ENCODE measurements around the gene KLRF2. TPM values are rescaled to one million over a fixed set of nuclear protein-coding genes. Genes with fewer than 3 reads are reported as not detected.
"Not testable (repeated sequence)": the region's sequence is repeated elsewhere in the genome, so short reads cannot be mapped to it uniquely, and the experiment has no call there.

KLRF2 gene
- total RNA-seq, 6 experiments from 2014 or later = not detected

DNA sequence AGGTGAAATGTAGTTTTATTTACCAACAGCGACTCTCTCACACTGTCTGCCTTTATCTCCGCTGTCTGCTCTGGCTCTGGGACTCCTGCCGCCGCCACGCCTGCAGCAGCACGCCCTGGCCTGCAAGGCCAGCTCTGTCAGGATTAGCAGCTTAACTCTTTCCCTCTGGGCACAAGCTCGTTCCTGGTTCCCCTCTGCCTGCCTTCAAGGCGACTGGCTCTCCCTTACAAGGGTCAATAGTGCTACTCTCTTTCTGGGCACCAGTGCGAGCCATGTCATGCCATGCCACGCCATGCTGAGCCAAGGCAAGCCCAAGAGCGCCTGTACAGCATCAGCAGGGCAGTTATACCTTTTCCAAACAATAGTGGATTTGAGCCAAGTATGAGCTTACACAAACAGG, 8.5 kb upstream of the KLRF2 start:
- H3K4me1 ChIP-seq = peaks cover 0 to 5% (median 0%) of the 10 kb centered on the region in 4 donors
- no peaks in the 10 kb centered on the region for H3K27me3 ChIP-seq
- intact Hi-C loops (cut with DNase I) = no loop called here
- no peaks in the 10 kb centered on the region for H3K36me3 ChIP-seq
- no peaks in the 10 kb centered on the region for H3K9me3 ChIP-seq
- no peak for TF ChIP-seq POLR2A (IDR thresholded peaks at IDR 0.05)
- TF ChIP-seq, protein P1, sequence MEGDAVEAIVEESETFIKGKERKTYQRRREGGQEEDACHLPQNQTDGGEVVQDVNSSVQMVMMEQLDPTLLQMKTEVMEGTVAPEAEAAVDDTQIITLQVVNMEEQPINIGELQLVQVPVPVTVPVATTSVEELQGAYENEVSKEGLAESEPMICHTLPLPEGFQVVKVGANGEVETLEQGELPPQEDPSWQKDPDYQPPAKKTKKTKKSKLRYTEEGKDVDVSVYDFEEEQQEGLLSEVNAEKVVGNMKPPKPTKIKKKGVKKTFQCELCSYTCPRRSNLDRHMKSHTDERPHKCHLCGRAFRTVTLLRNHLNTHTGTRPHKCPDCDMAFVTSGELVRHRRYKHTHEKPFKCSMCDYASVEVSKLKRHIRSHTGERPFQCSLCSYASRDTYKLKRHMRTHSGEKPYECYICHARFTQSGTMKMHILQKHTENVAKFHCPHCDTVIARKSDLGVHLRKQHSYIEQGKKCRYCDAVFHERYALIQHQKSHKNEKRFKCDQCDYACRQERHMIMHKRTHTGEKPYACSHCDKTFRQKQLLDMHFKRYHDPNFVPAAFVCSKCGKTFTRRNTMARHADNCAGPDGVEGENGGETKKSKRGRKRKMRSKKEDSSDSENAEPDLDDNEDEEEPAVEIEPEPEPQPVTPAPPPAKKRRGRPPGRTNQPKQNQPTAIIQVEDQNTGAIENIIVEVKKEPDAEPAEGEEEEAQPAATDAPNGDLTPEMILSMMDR (IDR thresholded peaks at IDR 0.05) = no peak
- H3K4me3 ChIP-seq = no peak overlapping the region
- 84% methylated on average over 8 of the region's 11 CpGs for WGBS (ENCODE audit: insufficient coverage, low coverage, low lambda C conversion rate, missing lambda C conversion rate)
- peak in 1 of 3 donors; percentile 17 for DNase-seq
- no peak overlapping the region for H3K27ac ChIP-seq
- no peak for ATAC-seq

DNA sequence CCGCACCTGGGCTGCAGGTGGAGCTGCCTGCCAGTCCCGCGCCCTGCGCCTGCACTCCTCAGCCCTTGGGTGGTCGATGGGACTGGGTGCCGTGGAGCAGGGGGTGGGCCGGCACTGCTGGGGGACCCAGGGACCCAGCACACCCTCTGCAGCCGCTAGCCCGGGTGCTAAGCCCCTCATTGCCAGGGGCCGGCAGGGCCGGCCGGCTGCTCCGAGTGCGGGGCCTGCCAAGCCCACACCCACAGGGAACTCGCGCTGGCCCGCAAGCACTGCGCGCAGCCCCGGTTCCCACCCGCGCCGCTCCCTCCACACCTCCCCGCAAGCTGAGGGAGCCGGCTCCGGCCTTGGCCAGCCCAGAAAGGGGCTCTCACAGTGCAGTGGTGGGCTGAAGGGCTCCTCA, 5.2 kb upstream of the KLRF2 start:
- H3K27me3 ChIP-seq; H3K36me3 ChIP-seq; intact Hi-C loops (cut with DNase I); H3K9me3 ChIP-seq; H3K27ac ChIP-seq; ATAC-seq; DNase-seq; H3K4me1 ChIP-seq; H3K4me3 ChIP-seq: not testable (repeated sequence)
- WGBS (ENCODE audit: insufficient coverage, low coverage, low lambda C conversion rate, missing lambda C conversion rate) = no CpG with 5 or more reads among the region's 26 CpGs

GRCh38 chr12:9880532-9881078, 684 bp upstream of the KLRF2 start:
- no peak overlapping the region for H3K4me3 ChIP-seq
- TF ChIP-seq, protein P1 (IDR thresholded peaks at IDR 0.05) = no peak
- WGBS (ENCODE audit: insufficient coverage, low coverage, low lambda C conversion rate, missing lambda C conversion rate) = 74% methylated on average over 3 of the region's 4 CpGs
- H3K27me3 ChIP-seq = no peaks in the 10 kb centered on the region
- H3K9me3 ChIP-seq = no peaks in the 10 kb centered on the region
- peaks cover 0 to 9% (median 0%) of the 10 kb centered on the region in 4 donors for H3K4me1 ChIP-seq
- intact Hi-C loops (cut with DNase I) = no loop called here
- no peak overlapping the region for H3K27ac ChIP-seq
- H3K36me3 ChIP-seq = no peaks in the 10 kb centered on the region
- DNase-seq (no peak), ATAC-seq (peak in 3 of 4 donors; percentile 13 to 80 (median 20))

GRCh38 chr12:9881988-9882387, 699 bp downstream of the KLRF2 start:
- no peaks in the 10 kb centered on the region for H3K9me3 ChIP-seq
- peaks cover 0 to 9% (median 0%) of the 10 kb centered on the region in 4 donors for H3K4me1 ChIP-seq
- peak in 3 of 4 donors; percentile 31 to 72 (median 36) for ATAC-seq
- no peak for TF ChIP-seq POLR2A (IDR thresholded peaks at IDR 0.05)
- TF ChIP-seq, protein P1 (IDR thresholded peaks at IDR 0.05) = no peak
- H3K4me3 ChIP-seq = no peak overlapping the region
- no peak for DNase-seq
- WGBS (ENCODE audit: insufficient coverage, low coverage, low lambda C conversion rate, missing lambda C conversion rate) = 49% methylated on average over 5 of the region's 5 CpGs
- H3K36me3 ChIP-seq = no peaks in the 10 kb centered on the region
- no peaks in the 10 kb centered on the region for H3K27me3 ChIP-seq
- no peak overlapping the region for H3K27ac ChIP-seq
- intact Hi-C loops (cut with DNase I) = no loop called here

GRCh38 chr12:9883175-9883574, 1.9 kb downstream of the KLRF2 start:
- DNase-seq (no peak), ATAC-seq (peak; percentile 32 to 56 (median 48))
- Histone ChIP-seq H3K4me3 (no peak overlapping the region), H3K9me3 (no peaks in the 10 kb centered on the region), H3K27ac (no peak overlapping the region), H3K27me3 (no peaks in the 10 kb centered on the region), H3K4me1 (peaks cover 0 to 9% (median 0%) of the 10 kb centered on the region in 4 donors), H3K36me3 (no peaks in the 10 kb centered on the region)
- intact Hi-C loops (cut with DNase I) = no loop called here
- no peak for TF ChIP-seq POLR2A (IDR thresholded peaks at IDR 0.05)
- TF ChIP-seq, protein P1 (IDR thresholded peaks at IDR 0.05) = no peak

Measured in right lobe of liver (tissue), 6 donors.